ENCODE results near the gene RBFOX1.

- TF ChIP-seq EZH2 (IDR thresholded peaks at IDR 0.05; ENCODE audit: borderline replicate concordance, insufficient read depth, low read depth, low read length, poor library complexity, severe bottlenecking): no peak
- TF ChIP-seq CTCF (IDR thresholded peaks at IDR 0.05): no peak
These were observed 246.8 kb downstream of the RBFOX1 start for GRCh38 chr16:7579454-7579853.
